Suprapubic skin (tissue), 4 donors: Measurements from ENCODE around the gene ARHGAP42. TPM values are rescaled to one million over a fixed set of nuclear protein-coding genes. Genes with fewer than 3 reads are reported as not detected.
"Not testable (repeated sequence)": the region's sequence is repeated elsewhere in the genome, so short reads cannot be mapped to it uniquely, and the experiment has no call there.

ENCODE experiments used
- DNase-seq, 2 donors: peaks; one replicate each; pipeline ENCODE4 v3.0.0-alpha.2; 2019; ENCODE audit warnings: low spot score in 2 of 2
- H3K27ac ChIP-seq: fragments of 200-600 bp; sonication (generic); one replicate; pipeline ENCODE4 v1.5.1; 2019
- H3K27me3 ChIP-seq: fragments of 200-600 bp; sonication (generic); one replicate; pipeline ENCODE4 v1.5.1; 2019
- H3K36me3 ChIP-seq: fragments of 200-600 bp; sonication (generic); one replicate; pipeline ENCODE4 v1.5.1; 2019
- H3K4me1 ChIP-seq: fragments of 200-600 bp; sonication (generic); one replicate; pipeline ENCODE4 v1.5.1; 2019
- H3K4me3 ChIP-seq: fragments of 200-600 bp; sonication (generic); one replicate; pipeline ENCODE4 v1.5.1; 2019; ENCODE audit warnings: mild to moderate bottlenecking
- H3K9me3 ChIP-seq: fragments of 200-600 bp; sonication (generic); one replicate; pipeline ENCODE4 v1.5.1; 2019
- CTCF ChIP-seq, 2 donors: fragments of 200-600 bp in 1 of 2; fragments of 450-650 bp in 1 of 2; sonication (generic) in 1 of 2; IDR thresholded peaks; one replicate each; pipeline ENCODE4 v1.5.1; 2016 to 2019; ENCODE audit warnings: antibody characterized with exemption in 2 of 2, mild to moderate bottlenecking in 1 of 2, moderate library complexity in 1 of 2
- EP300 ChIP-seq: sonication (generic); formaldehyde crosslinking; IDR thresholded peaks from one replicate; pipeline ENCODE4 v1.6.1; 2017; ENCODE audit warnings: antibody characterized with exemption
- POLR2A ChIP-seq, 2 donors: fragments of 450-650 bp; IDR thresholded peaks; one replicate each; pipeline ENCODE4 v1.6.1; 2017; ENCODE audit warnings: antibody characterized with exemption in 2 of 2, mild to moderate bottlenecking in 2 of 2, moderate library complexity in 2 of 2
- POLR2AphosphoS5 ChIP-seq, 3 donors: sonication (generic); formaldehyde crosslinking; IDR thresholded peaks; one replicate each; pipeline ENCODE4 v1.6.1; 2017; ENCODE audit warnings: antibody characterized with exemption in 3 of 3
- WGBS: methylation state at CpG from one replicate; pipeline ENCODE4 v1.1.5; 2018; 5-methylcytosine and 5-hydroxymethylcytosine counted together
- total RNA-seq, 4 donors: library from RNA; depleted of rRNA; stranded (reverse); fragments of >200 nt; gene quantifications; one replicate each; pipeline ENCODE4 v1.1.0, GENCODE V29; 2016

The ARHGAP42 gene
- total RNA-seq, 4 donors from 2014 or later, result 12.4 to 18.4 (median 14.4) TPM

- 84% methylated on average over 1 of the region's 1 CpG for WGBS
- no peak overlapping the region for H3K4me3 ChIP-seq
- H3K27ac ChIP-seq, result no peak overlapping the region
- H3K27me3 ChIP-seq, result no peaks in the 10 kb centered on the region
- no peaks in the 10 kb centered on the region for H3K4me1 ChIP-seq
- no peak for DNase-seq
- no peak for TF ChIP-seq POLR2A (IDR thresholded peaks at IDR 0.05)
- no peak for TF ChIP-seq POLR2AphosphoS5 (IDR thresholded peaks at IDR 0.05)
- no peak for TF ChIP-seq EP300
- TF ChIP-seq CTCF (IDR thresholded peaks at IDR 0.05), result no peak
- no peaks in the 10 kb centered on the region for H3K9me3 ChIP-seq
- H3K36me3 ChIP-seq, result no peaks in the 10 kb centered on the region
Observed at GRCh38 chr11:100999756-101000155, 312.7 kb downstream of the ARHGAP42 start.

GRCh38 chr11:101003468-101003867 lies 316.4 kb downstream of the ARHGAP42 start:
- no peak for DNase-seq
- Histone ChIP-seq H3K9me3 (no peaks in the 10 kb centered on the region), H3K36me3 (no peaks in the 10 kb centered on the region), H3K4me1 (no peaks in the 10 kb centered on the region), H3K4me3 (no peak overlapping the region), H3K27ac (no peak overlapping the region), H3K27me3 (no peaks in the 10 kb centered on the region)
- 81% methylated on average over 4 of the region's 4 CpGs for WGBS
- no peak for TF ChIP-seq POLR2A (IDR thresholded peaks at IDR 0.05)
- TF ChIP-seq CTCF (IDR thresholded peaks at IDR 0.05), result no peak
- no peak for TF ChIP-seq EP300
- TF ChIP-seq POLR2AphosphoS5 (IDR thresholded peaks at IDR 0.05), result no peak

DNA sequence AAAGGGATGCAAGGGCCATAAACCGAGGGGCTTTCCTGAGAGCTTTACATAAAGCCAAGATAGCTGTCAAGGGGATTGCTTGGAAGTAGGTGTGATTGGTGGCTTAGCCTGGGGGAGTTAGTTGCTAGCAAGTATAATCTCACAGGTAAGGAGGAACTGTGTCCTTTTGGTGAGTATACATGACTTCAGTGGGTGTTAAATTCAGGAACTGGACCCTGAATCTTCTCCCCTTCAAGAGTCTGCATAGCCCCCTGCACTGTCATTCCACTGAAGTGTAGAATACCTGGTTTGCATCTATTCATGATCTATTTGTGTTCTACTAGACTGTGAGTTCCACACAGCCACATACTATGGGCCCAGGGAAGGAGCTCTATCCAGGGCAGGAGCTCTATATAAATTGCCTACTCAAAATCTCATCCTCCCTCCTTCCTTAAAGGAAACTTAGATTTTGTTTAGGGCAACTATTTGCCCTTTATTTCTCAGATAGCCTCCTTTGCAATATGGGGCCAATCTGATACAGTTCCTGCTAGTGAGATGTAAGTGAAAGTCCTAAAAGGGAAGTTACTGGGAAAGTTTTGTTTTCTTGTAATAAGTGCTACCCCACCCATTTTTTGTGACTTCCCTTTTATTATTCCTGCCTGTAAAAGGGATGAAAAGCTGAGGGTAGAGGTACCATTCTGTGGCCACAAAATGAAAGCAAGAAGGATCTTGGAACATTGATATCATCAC lies 322.0 kb downstream of the ARHGAP42 start:
- H3K27ac ChIP-seq, result no peak overlapping the region
- 38% methylated on average over 1 of the region's 1 CpG for WGBS
- no peak for TF ChIP-seq POLR2AphosphoS5 (IDR thresholded peaks at IDR 0.05)
- no peak for TF ChIP-seq EP300
- H3K27me3 ChIP-seq, result no peaks in the 10 kb centered on the region
- no peak overlapping the region for H3K4me3 ChIP-seq
- no peaks in the 10 kb centered on the region for H3K9me3 ChIP-seq
- no peaks in the 10 kb centered on the region for H3K4me1 ChIP-seq
- no peaks in the 10 kb centered on the region for H3K36me3 ChIP-seq
- no peak for DNase-seq

DNA sequence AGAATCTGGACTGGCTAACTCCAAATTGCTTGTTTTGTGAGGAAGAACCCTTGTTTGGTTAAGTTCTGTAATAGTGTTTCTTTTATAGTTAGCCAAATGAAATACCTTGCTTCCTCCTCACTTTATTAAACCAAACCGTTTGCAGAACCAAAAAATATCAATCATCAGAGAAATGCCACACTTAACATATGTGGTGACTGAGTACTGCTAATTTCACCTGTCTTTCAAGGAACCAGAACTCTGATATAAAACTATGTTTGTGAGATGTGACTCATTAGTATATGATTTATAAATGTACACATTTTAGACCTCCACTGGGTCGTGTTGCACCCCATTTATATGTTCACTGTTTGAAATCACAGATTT lies 322.6 kb downstream of the ARHGAP42 start:
- no peak overlapping the region for H3K4me3 ChIP-seq
- no peak for TF ChIP-seq EP300
- no peak for TF ChIP-seq CTCF (IDR thresholded peaks at IDR 0.05)
- TF ChIP-seq POLR2A (IDR thresholded peaks at IDR 0.05), result no peak
- no peak for TF ChIP-seq POLR2AphosphoS5 (IDR thresholded peaks at IDR 0.05)
- no peaks in the 10 kb centered on the region for H3K27me3 ChIP-seq
- 32% methylated on average over 2 of the region's 2 CpGs for WGBS
- DNase-seq, result no peak
- H3K27ac ChIP-seq, result no peak overlapping the region
- H3K36me3 ChIP-seq, result no peaks in the 10 kb centered on the region
- no peaks in the 10 kb centered on the region for H3K4me1 ChIP-seq
- no peaks in the 10 kb centered on the region for H3K9me3 ChIP-seq

DNA sequence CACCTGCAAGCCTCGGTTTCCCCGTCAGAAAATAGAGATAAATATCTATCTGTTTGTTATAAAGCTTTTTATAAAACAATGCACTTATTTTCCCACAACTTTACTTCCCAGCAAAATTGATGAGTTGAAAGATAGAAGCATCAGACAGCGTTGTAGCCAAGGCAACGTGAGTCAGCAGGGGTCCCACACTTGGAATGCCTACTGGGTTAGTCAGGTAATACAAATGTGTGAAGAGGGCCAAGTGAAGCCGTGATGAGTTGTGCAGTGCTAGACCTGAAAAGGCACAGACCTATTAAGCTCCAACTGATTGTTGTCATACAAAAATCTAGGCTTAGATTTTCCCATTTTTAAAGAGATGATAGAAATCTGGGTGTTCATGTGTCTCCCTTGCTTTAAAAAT lies 323.8 kb downstream of the ARHGAP42 start:
- Histone ChIP-seq H3K4me1 (no peaks in the 10 kb centered on the region), H3K36me3 (no peaks in the 10 kb centered on the region), H3K27ac (no peak overlapping the region), H3K9me3 (no peaks in the 10 kb centered on the region), H3K4me3 (no peak overlapping the region), H3K27me3 (no peaks in the 10 kb centered on the region)
- 79% methylated on average over 5 of the region's 5 CpGs for WGBS
- DNase-seq, result no peak
- TF ChIP-seq POLR2AphosphoS5 (IDR thresholded peaks at IDR 0.05), result no peak
- no peak for TF ChIP-seq CTCF (IDR thresholded peaks at IDR 0.05)
- no peak for TF ChIP-seq EP300
- TF ChIP-seq POLR2A (IDR thresholded peaks at IDR 0.05), result no peak

GRCh38 chr11:101011881-101012280 lies 324.8 kb downstream of the ARHGAP42 start:
- Histone ChIP-seq H3K4me1 (no peaks in the 10 kb centered on the region), H3K27me3 (no peaks in the 10 kb centered on the region), H3K27ac (no peak overlapping the region), H3K36me3 (no peaks in the 10 kb centered on the region), H3K9me3 (no peaks in the 10 kb centered on the region), H3K4me3 (no peak overlapping the region)
- DNase-seq, result no peak
- WGBS, result 90% methylated on average over 5 of the region's 5 CpGs
- TF ChIP-seq CTCF (IDR thresholded peaks at IDR 0.05) (no peak), POLR2AphosphoS5 (IDR thresholded peaks at IDR 0.05) (no peak), EP300 (no peak), POLR2A (IDR thresholded peaks at IDR 0.05) (no peak)

- not testable (repeated sequence) for H3K4me3 ChIP-seq, H3K27ac ChIP-seq, H3K9me3 ChIP-seq, H3K27me3 ChIP-seq, H3K36me3 ChIP-seq, DNase-seq, H3K4me1 ChIP-seq
Observed at GRCh38 chr11:101013702-101014101, 326.6 kb downstream of the ARHGAP42 start.
